ENCODE data around the gene E4F1. TPM values are rescaled to one million over a fixed set of nuclear protein-coding genes. Genes with fewer than 3 reads are reported as not detected.
A peak's percentile ranks its signal among the peaks of the same experiment; 100 is the strongest.
"Not testable (repeated sequence)": the region's sequence is repeated elsewhere in the genome, so short reads cannot be mapped to it uniquely, and the experiment has no call there.

E4F1 gene
- total RNA-seq, 1 experiment from 2014 or later, result 41.6 TPM

DNA sequence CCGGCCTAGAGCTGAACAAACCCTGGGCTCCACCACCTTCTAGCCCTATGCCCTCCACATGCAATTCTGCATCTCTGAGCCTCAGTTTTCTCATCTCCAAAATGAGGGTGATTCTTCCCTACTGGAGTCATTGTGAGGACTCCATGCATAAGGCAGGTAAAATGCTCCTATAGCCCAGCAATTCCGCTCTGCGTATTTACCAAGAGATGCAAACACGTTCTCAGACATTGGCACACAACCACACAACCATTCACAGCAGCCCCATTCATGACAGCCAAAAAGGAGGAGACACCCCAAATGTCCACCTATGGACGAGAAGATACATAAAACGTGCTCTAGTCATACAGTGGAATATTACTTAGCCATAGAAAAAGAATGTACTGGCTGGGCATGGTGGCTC is 23.1 kb upstream of the E4F1 start:
- no TSS peak for BruUV-seq (replicated peaks)
- POLR2A ChIA-PET (ENCODE audit: low non-redundant PET), result no interaction called here
- TF ChIP-seq EZH2 (IDR thresholded peaks at IDR 0.05; ENCODE audit: borderline replicate concordance, low read depth, low read length, poor library complexity, severe bottlenecking), result no peak
- TF ChIP-seq, protein P1, sequence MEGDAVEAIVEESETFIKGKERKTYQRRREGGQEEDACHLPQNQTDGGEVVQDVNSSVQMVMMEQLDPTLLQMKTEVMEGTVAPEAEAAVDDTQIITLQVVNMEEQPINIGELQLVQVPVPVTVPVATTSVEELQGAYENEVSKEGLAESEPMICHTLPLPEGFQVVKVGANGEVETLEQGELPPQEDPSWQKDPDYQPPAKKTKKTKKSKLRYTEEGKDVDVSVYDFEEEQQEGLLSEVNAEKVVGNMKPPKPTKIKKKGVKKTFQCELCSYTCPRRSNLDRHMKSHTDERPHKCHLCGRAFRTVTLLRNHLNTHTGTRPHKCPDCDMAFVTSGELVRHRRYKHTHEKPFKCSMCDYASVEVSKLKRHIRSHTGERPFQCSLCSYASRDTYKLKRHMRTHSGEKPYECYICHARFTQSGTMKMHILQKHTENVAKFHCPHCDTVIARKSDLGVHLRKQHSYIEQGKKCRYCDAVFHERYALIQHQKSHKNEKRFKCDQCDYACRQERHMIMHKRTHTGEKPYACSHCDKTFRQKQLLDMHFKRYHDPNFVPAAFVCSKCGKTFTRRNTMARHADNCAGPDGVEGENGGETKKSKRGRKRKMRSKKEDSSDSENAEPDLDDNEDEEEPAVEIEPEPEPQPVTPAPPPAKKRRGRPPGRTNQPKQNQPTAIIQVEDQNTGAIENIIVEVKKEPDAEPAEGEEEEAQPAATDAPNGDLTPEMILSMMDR (conservative IDR thresholded peaks at IDR 0.05; ENCODE audit: low read depth, low read length), result no peak
- Histone ChIP-seq H3K27me3 (replicated peaks; ENCODE audit: insufficient read depth, low read depth, low read length, poor library complexity) (peaks cover 22% of the 10 kb centered on the region), H3K36me3 (ENCODE audit: insufficient read depth, low read length, poor library complexity, severe bottlenecking) (no peaks in the 10 kb centered on the region), H3K9me3 (ENCODE audit: low read depth, low read length, poor library complexity, severe bottlenecking) (no peaks in the 10 kb centered on the region), H3K4me1 (ENCODE audit: insufficient read depth, low read length, poor library complexity, severe bottlenecking) (peaks cover 6% of the 10 kb centered on the region), H3K4me3 (ENCODE audit: low read depth, low read length, poor library complexity, severe bottlenecking) (no peak overlapping the region), H3K27ac (ENCODE audit: low read depth, low read length, poor library complexity, severe bottlenecking) (no peak overlapping the region)
- no peak for DNase-seq (ENCODE audit: low spot score)
- intact Hi-C loops (cut with micrococcal nuclease; ENCODE audit: unreplicated experiment), result no loop called here
- CTCF ChIA-PET, result no interaction called here

DNA sequence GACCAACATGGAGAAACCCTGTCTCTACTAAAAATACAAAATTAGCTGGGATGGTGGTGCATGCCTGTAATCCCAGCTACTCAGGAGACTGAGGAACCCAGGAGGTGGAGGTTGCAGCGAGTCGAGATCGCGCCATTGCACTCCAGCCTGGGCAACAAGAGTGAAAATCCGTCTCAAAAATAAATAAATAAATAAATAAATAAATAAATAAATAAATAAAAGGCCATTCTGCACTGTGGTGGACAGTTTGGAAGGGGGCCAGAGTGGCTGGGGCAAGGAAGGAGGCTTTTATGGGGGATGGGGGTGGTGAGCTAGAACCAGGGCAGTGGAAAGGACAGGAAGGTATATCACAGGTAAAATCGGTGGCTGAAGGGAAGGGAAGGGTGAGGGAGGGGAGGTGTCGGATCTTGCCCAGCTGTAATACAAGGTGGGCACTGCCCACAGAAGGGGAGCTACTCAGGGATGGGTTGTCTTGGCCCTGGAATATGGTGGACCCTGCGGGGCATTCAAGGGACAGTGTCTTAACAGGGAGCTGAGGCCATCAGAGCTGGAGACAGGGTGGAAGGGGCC is 20.2 kb upstream of the E4F1 start:
- BruUV-seq (replicated peaks); DNase-seq (ENCODE audit: low spot score); H3K27me3 ChIP-seq (replicated peaks; ENCODE audit: insufficient read depth, low read depth, low read length, poor library complexity); H3K27ac ChIP-seq (ENCODE audit: low read depth, low read length, poor library complexity, severe bottlenecking); H3K9me3 ChIP-seq (ENCODE audit: low read depth, low read length, poor library complexity, severe bottlenecking); POLR2A ChIA-PET (ENCODE audit: low non-redundant PET); CTCF ChIA-PET; intact Hi-C loops (cut with micrococcal nuclease; ENCODE audit: unreplicated experiment); H3K4me3 ChIP-seq (ENCODE audit: low read depth, low read length, poor library complexity, severe bottlenecking): not testable (repeated sequence)
- H3K4me1 ChIP-seq (ENCODE audit: insufficient read depth, low read length, poor library complexity, severe bottlenecking), result peaks cover 14% of the 10 kb centered on the region
- peaks cover 16% of the 10 kb centered on the region for H3K36me3 ChIP-seq (ENCODE audit: insufficient read depth, low read length, poor library complexity, severe bottlenecking)

- intact Hi-C loops (cut with micrococcal nuclease; ENCODE audit: unreplicated experiment), result no loop called here
- CTCF ChIA-PET, result no interaction called here
- Histone ChIP-seq H3K36me3 (ENCODE audit: insufficient read depth, low read length, poor library complexity, severe bottlenecking) (peaks cover 30% of the 10 kb centered on the region), H3K4me1 (ENCODE audit: insufficient read depth, low read length, poor library complexity, severe bottlenecking) (peaks cover 14% of the 10 kb centered on the region), H3K27me3 (replicated peaks; ENCODE audit: insufficient read depth, low read depth, low read length, poor library complexity) (no peaks in the 10 kb centered on the region), H3K27ac (ENCODE audit: low read depth, low read length, poor library complexity, severe bottlenecking) (peak overlapping the region; percentile 92), H3K4me3 (ENCODE audit: low read depth, low read length, poor library complexity, severe bottlenecking) (peak overlapping the region; percentile 74), H3K9me3 (ENCODE audit: low read depth, low read length, poor library complexity, severe bottlenecking) (no peaks in the 10 kb centered on the region)
- no peak for TF ChIP-seq EZH2 (IDR thresholded peaks at IDR 0.05; ENCODE audit: borderline replicate concordance, low read depth, low read length, poor library complexity, severe bottlenecking)
- TF ChIP-seq, protein P1 (conservative IDR thresholded peaks at IDR 0.05; ENCODE audit: low read depth, low read length), result no peak
- POLR2A ChIA-PET (ENCODE audit: low non-redundant PET), result interaction anchor here (0.6 to 0.7 kb wide), 2 partner anchors 49 to 255 kb away, joined by 3 to 4 read pairs; partner anchors contain the start of gene TRAF7
- DNase-seq (ENCODE audit: low spot score), result no peak
- TSS peak; percentile 51 for BruUV-seq (replicated peaks)
These were observed 18.8 kb upstream of the E4F1 start for GRCh38 chr16:2204416-2205103.
